Activated CD4-positive, alpha-beta T cell treated with anti-CD3 and anti-CD28 coated beads for 48 hours (primary cell): Measurements from ENCODE around the gene RCL1.

Experiments
- DNase-seq: peaks from one replicate; pipeline ENCODE4 v3.0.0-alpha.2; 2020

RCL1 gene

DNA sequence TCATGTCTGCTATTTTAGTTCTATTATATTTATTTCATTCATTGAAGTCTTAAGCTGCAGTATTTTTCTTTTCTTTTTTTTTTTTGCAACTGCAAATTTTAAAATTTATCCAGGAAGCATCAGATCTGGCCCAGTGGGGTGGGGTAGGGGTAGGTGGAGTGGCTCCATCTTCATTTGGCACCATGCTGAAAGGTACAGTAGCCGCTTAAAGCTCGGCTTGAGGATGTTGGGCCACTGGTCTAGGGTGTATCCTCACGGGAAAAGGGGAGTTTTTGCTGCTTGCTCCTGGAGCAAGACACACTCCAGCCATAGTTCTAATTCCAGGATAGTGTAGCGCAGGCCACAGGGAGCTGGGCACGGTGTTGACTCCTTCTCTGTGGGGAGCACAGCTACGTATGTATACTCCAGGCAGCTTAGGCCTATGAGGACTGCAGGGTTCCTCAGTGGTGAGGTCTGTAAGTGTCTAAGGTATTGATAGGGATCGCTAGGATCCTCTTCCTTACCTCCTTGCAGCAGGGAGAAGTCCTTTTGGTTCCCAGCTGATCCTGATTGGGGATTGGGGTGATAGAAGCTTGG lies 22.7 kb downstream of the RCL1 start:
- no peak for DNase-seq

- DNase-seq, result no peak
These were observed 27.4 kb downstream of the RCL1 start for GRCh38 chr9:4820168-4820567.

DNA sequence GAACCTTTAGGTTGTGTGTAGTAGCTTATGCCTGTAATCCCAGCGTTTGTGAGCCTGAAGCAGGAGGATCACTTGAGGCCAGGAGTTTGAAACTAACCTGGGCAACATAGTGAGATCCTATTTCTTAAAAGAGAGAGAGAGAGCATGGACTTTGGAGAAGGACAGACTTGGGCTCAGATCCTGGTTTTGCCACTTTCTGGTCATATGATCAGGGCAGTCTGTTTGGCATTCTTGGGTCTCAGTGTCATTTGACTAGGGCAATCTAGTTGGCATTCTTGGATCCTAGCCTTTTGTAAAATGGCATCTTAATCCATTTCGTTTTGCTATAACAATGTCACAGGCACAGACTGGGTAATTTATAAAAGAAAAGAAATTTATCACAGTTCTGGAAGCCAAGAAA lies 28.4 kb downstream of the RCL1 start:
- no peak for DNase-seq

DNA sequence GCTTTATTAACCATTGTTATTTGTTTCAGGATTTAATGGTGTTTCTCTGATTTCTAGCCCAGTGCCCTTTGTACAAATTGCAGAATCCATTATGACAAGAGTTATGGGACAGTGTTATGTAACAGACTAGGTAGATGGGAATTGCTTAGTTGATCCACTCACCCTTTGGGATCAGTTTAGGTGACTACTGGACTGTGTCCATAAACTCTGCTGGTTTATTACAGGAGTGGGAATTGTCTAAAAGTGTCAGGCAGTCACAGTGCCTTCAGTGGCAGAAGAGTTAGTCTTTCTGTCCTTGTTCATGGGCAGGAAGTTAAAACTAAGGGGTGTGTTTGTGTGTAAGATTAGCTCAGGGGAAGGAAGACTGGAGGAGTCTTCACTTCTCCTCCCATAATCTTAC lies 29.3 kb downstream of the RCL1 start:
- DNase-seq, result no peak

- no peak for DNase-seq
These were observed 33.8 kb downstream of the RCL1 start for GRCh38 chr9:4826417-4827166.

DNA sequence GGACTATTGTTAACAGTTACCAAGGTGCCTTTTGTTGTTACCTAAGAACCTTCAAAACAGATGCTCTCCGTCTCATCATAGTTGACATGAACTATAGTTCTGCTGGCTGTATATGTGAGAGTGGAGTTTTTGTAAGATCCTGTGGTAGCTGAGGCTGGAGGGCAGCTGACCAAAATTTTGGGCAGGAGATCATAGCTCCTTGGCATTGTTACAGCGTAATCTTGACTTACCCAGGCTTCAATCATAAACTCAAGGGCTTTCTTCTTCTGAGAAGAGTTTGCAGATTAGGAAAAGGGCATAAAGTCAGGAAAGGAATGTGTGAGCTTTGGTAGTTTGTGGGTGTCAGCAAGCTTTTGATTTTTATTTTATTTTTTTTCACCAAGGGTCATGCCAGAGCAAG lies 34.5 kb downstream of the RCL1 start:
- no peak for DNase-seq

DNA sequence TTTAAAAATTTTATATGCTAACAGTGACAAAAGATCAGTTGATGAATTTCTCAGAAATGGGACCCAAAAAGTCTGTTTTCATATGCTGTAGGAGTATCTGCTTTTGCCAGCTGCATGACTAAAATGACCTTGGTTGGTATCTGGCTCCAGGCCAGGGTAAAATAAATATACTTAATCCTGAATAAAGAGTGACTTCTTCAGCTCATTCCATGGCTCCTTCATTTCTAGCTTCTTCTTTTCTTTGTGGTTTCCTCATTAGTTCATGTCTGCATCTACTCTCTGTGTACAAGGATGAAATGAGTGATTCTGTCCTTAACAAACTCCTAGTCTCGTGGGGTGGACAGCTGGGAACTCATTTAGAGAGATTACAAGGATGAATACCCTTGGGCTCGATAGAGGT lies 36.0 kb downstream of the RCL1 start:
- no peak for DNase-seq

GRCh38 chr9:4829969-4830368 lies 37.2 kb downstream of the RCL1 start:
- no peak for DNase-seq

DNA sequence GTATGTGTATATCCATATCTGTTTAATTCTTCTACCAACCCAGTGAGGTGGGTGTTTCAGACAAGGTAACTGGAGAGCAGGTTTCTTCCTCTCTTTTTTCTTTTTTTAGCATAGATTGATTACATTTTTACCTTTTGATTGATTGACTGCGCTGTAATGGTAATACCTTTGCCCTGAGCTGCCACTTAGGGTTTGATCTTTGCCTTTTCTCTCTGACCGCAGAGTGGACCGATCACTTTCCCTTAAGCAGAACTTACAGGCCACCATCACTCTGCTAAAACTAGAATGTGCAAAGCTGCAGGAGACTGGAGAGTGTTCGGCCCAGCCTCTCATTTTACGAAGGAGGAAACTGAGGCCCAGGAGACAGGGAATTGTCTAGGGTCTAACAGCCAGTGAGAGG lies 38.0 kb downstream of the RCL1 start:
- DNase-seq, result no peak

- DNase-seq, result no peak
These were observed 38.4 kb downstream of the RCL1 start for GRCh38 chr9:4831119-4831518.

DNA sequence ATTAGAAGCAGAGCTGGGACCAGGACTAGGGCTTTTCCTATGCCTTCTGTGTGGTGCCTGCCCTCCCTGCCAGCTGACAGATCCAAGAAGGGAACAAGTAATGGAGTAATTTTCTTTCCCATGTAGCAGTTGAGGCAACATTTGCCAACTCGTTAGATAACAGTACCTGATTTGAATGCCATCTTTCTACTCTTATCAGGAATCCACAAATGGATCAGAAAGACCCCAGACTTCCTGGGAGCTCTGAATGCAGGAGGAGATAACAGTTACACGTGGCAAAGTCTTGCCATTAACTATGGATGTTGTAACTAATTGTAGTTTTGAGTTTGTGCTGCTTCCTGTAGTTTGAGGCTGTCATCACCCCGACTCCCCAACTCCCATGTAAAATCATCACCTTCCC lies 39.2 kb downstream of the RCL1 start:
- no peak for DNase-seq

DNA sequence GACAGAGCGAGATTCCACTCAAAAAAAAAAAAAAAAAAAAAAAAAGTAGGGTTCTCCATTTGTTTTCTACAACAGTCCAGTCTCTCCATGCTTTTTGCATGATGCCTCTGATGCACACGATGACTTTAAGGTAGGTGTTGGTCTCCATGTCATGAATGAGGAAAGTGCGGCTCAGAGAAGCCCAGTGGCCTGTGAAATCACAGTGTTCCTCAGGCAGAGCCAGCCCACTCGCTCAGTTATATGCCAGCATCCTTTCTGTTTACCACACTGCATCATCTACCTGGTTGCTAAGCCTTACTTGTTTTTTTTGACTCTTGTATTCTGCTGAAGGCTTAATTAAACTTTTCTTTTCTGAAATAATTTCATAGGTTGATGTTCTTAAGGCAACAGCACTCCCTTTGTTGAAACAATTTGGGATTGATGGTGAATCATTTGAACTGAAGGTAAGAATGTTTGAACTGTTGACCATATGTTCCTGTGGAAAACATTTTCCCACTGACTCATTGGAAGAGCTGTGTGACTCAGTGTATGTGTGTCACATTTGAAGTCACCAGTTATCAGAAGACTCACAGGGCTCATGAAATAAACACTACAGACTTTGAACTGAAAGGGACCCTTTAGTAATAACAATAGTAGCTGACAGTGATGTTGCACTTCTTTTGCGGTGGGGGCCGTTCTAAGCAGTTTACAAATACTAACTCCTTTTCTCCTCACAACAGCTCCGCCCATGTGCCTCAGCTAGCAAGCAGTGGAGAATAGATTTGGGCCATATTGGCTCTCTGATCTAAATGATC lies 40.2 kb downstream of the RCL1 start:
- peak; percentile 73 for DNase-seq

DNA sequence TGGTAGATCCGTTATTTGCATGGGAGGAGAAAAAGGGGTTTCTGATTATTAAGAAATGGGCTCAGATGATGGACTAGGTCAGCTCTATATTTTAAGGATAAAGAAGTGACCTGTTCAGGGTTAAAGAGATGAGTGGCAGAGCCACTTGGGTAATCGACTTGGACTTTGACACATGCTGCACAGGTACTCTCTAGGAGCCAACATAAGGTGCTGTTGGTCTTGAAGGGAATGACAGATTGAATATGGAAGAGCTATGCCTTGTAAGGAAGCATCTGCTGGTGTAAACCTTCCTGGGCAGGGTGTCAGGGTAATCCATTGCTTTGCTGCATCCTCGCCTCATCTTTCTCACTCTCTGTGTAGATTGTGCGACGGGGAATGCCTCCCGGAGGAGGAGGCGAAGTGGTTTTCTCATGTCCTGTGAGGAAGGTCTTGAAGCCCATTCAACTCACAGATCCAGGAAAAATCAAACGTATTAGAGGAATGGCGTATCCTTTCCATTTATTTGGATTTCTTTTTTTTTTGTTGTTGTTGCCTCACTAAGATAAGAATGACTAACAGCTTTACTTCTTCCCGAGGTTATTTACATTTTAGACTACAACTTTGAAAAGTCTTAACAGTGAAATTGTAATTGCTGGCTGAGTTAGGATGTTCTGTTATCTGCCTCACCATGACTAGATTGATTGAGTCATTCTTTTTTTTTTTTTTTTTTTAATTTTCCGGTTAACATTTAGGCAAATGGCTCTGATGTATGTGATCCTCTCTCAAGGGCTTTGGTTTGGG lies 41.2 kb downstream of the RCL1 start:
- DNase-seq, result no peak

- DNase-seq, result no peak
These were observed 43.9 kb downstream of the RCL1 start for GRCh38 chr9:4836676-4837075.

GRCh38 chr9:4837261-4838188 lies 44.8 kb downstream of the RCL1 start:
- no peak for DNase-seq

- peak; percentile 31 for DNase-seq
These were observed 45.4 kb downstream of the RCL1 start for GRCh38 chr9:4838189-4838546.

GRCh38 chr9:4839470-4839912 lies 46.7 kb downstream of the RCL1 start:
- no peak for DNase-seq

- no peak for DNase-seq
These were observed 47.3 kb downstream of the RCL1 start for GRCh38 chr9:4840018-4840417.

DNA sequence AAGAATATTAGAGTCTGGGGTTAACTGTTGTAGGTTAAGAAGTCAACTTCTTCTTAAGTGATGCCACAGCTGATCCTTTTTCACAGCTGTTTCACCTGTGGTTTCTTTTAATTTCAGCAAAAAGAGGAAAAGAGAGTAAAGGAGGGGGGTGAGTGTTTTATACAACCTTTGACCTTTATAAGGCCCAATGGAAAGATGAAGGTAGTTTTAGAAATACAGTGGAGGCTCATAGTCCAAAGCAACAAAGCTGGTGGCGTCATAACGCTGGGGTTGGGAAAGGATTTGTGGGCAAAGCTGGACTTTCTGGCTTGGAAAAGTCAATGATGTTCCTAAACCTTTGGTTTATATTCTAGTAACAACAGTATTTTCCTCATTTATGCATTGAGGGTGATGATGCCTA lies 49.5 kb downstream of the RCL1 start:
- DNase-seq, result no peak

DNA sequence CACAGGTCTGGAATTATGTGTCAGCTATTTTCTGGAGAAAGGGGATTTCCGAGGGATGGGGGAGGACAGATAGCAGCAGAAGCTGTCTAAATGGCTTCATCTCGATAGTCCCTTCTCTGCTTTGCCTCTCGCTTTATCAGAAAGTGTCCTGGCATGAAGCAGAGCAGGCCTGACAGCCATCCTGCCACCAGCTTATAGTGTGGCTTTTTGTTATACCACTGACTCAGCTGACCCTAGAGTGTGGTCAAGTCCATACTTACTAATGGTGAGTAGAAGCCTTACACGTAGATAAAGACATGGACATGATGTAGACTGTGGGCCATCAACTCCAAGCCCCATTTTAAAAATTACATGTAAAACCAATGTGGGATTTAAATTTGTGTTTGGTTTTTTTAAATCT lies 50.0 kb downstream of the RCL1 start:
- DNase-seq, result no peak

DNA sequence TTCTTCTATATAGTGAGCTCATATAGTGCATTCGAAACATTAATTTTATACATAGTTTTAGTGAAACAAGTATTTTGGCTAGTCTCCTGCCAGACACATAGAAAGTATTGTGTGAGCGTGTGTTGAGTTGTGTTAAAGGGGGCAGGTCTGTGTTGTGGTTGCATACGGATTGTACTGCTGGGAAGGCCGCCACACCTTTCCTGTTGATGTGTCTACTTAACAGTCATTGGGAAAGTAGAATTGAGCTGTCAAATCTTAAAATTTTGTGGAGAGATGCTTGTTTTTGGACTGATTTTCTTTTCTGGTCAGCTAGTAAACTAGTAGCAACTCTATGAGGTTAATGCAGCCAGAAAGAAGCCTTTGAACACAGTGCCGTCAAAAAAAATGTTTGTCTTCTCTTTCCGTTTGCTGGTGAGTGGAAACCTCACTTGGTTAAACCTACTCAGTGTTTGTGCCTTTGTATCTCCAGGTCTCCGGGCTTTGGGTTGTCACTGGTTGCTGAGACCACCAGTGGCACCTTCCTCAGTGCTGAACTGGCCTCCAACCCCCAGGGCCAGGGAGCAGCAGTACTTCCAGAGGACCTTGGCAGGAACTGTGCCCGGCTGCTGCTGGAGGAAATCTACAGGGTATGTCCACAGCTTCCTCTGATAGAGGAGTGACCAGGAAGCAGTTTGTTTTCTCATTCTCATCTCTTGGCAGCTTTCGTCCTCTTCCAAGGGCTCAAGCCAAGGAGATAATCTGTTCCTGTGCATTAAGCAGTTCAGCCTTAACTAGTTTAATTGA lies 51.5 kb downstream of the RCL1 start:
- no peak for DNase-seq
